IMR-90 (cell line): ENCODE data around the gene FAM89A. TPM values are rescaled to one million over a fixed set of nuclear protein-coding genes. Genes with fewer than 3 reads are reported as not detected.
A peak's percentile ranks its signal among the peaks of the same experiment; 100 is the strongest.

Experiments
- ATAC-seq: fragments of 200-7000 bp; cut with Tn5 transposase; 2 replicates; pipeline ENCODE4 v1.9.1; 2020; ENCODE audit warnings: low read depth, mild to moderate bottlenecking, moderate library complexity
- BruUV-seq: library from RNA; stranded (reverse); fragments of 400-500 nt; replicated peaks from 2 replicates; lab custom pipeline; 2021; lab: Mats Ljungman, UMichigan
- CTCF ChIA-PET: fragments of 300-600 bp; formaldehyde crosslinking; extraction: SDS; loops from one replicate; lab custom pipeline; 2021; ENCODE audit warnings: antibody characterized with exemption; lab: Yijun Ruan, JAX
- POLR2A ChIA-PET: fragments of 300-600 bp; sonication (Branson Sonifier 250); formaldehyde crosslinking; loops from one replicate; lab custom pipeline; 2022; ENCODE audit warnings: antibody characterized with exemption; ENCODE audit not compliant: unreplicated experiment; lab: Charles Lee
- DNase-seq: peaks from one replicate; pipeline ENCODE4 v3.0.0; 2013
- H2AFZ ChIP-seq: replicated peaks from 2 replicates; pipeline ENCODE3; 2013; ENCODE audit warnings: low read length, mild to moderate bottlenecking; ENCODE audit not compliant: poor library complexity
- H2AK5ac ChIP-seq: 2 replicates; pipeline ENCODE4 v1.6.1; 2013; ENCODE audit warnings: low read depth, low read length, inconsistent platforms
- H2AK9ac ChIP-seq: replicated peaks from 2 replicates; pipeline ENCODE3; 2013; ENCODE audit warnings: mild to moderate bottlenecking, low read depth, low read length, moderate library complexity; ENCODE audit not compliant: poor library complexity
- H2BK120ac ChIP-seq: 2 replicates; pipeline ENCODE4 v1.6.1; 2013; ENCODE audit warnings: low read depth, low read length, inconsistent platforms
- H2BK15ac ChIP-seq: 3 replicates; pipeline ENCODE4 v1.6.1; 2013; ENCODE audit warnings: low read depth, low read length, inconsistent platforms
- H2BK20ac ChIP-seq: 2 replicates; pipeline ENCODE4 v1.6.1; 2013; ENCODE audit warnings: low read depth, mild to moderate bottlenecking, inconsistent platforms, low read length, moderate library complexity
- H2BK5ac ChIP-seq: 2 replicates; pipeline ENCODE4 v1.6.1; 2013; ENCODE audit warnings: mild to moderate bottlenecking, low read depth, low read length, inconsistent platforms; ENCODE audit not compliant: poor library complexity, severe bottlenecking
- H3K14ac ChIP-seq: replicated peaks from 2 replicates; pipeline ENCODE4 v1.6.1; 2013; ENCODE audit warnings: low read depth, low read length, inconsistent platforms
- H3K18ac ChIP-seq: 2 replicates; pipeline ENCODE4 v1.6.1; 2013; ENCODE audit warnings: low read depth, low read length, control low read depth
- H3K23ac ChIP-seq: 2 replicates; pipeline ENCODE4 v1.6.1; 2013; ENCODE audit warnings: low read depth, low read length, inconsistent platforms
- H3K27ac ChIP-seq: 2 replicates; pipeline ENCODE4 v1.5.1; 2013; ENCODE audit warnings: mild to moderate bottlenecking, control low read depth, low read length; ENCODE audit not compliant: insufficient read depth
- H3K27me3 ChIP-seq: 2 replicates; pipeline ENCODE4 v1.6.1; 2013; ENCODE audit warnings: low read length; ENCODE audit not compliant: control insufficient read depth, insufficient read depth
- H3K36me3 ChIP-seq: 2 replicates; pipeline ENCODE4 v1.6.1; 2013; ENCODE audit warnings: low read length, mixed read lengths; ENCODE audit not compliant: control insufficient read depth, insufficient read depth
- H3K4ac ChIP-seq: 2 replicates; pipeline ENCODE4 v1.6.1; 2013; ENCODE audit warnings: low read depth, low read length, inconsistent platforms
- H3K4me1 ChIP-seq: 2 replicates; pipeline ENCODE4 v1.6.1; 2013; ENCODE audit warnings: low read length, mixed read lengths; ENCODE audit not compliant: control insufficient read depth, insufficient read depth
- H3K4me2 ChIP-seq: 2 replicates; pipeline ENCODE4 v1.6.1; 2013; ENCODE audit warnings: low read depth, mild to moderate bottlenecking, control low read depth, low read length, moderate library complexity
- H3K4me3 ChIP-seq: 2 replicates; pipeline ENCODE4 v1.5.1; 2013; ENCODE audit warnings: low read depth, mild to moderate bottlenecking, control low read depth, low read length, moderate library complexity; ENCODE audit not compliant: insufficient read depth
- H3K56ac ChIP-seq: 2 replicates; pipeline ENCODE4 v1.6.1; 2013; ENCODE audit warnings: low read length, inconsistent platforms; ENCODE audit not compliant: insufficient read depth; ENCODE audit errors: extremely low read depth
- H3K79me1 ChIP-seq, 2 experiments: 2 replicates each; pipeline ENCODE4 v1.6.1; 2013; ENCODE audit warnings: low read length in 2 of 2, inconsistent platforms in 1 of 2, low read depth in 1 of 2
- H3K9ac ChIP-seq: 2 replicates; pipeline ENCODE4 v1.6.1; 2013; ENCODE audit warnings: low read depth, low read length, control low read depth
- H3K9me1 ChIP-seq: 2 replicates; pipeline ENCODE4 v1.6.1; 2013; ENCODE audit warnings: low read length, inconsistent platforms; ENCODE audit not compliant: insufficient read depth
- H3K9me3 ChIP-seq: 2 replicates; pipeline ENCODE4 v1.6.1; 2013; ENCODE audit warnings: low read length; ENCODE audit not compliant: control insufficient read depth, insufficient read depth
- H4K20me1 ChIP-seq: 2 replicates; pipeline ENCODE4 v1.6.1; 2013; ENCODE audit warnings: low read length, inconsistent platforms; ENCODE audit not compliant: insufficient read depth
- H4K5ac ChIP-seq: 2 replicates; pipeline ENCODE4 v1.6.1; 2013; ENCODE audit warnings: mild to moderate bottlenecking, low read depth, low read length, control low read depth
- H4K8ac ChIP-seq, 2 experiments: 2 replicates each; pipeline ENCODE4 v1.6.1; 2013; ENCODE audit warnings: low read depth in 2 of 2, low read length in 2 of 2, control low read depth in 1 of 2, inconsistent platforms in 1 of 2
- H4K91ac ChIP-seq: 2 replicates; pipeline ENCODE4 v1.6.1; 2013; ENCODE audit warnings: low read depth, low read length, inconsistent platforms; ENCODE audit not compliant: insufficient read depth
- FOS ChIP-seq: fragments of 150-350 bp; IDR thresholded peaks from 2 replicates; pipeline ENCODE4 v1.6.1; 2016; ENCODE audit warnings: low read depth, low read length
- RAD21 ChIP-seq: IDR thresholded peaks from 2 replicates; pipeline ENCODE4 v1.6.1; 2012; ENCODE audit warnings: low read length, improper control_type of control experiment
- WGBS, 2 experiments: methylation state at CpG; one replicate each; pipeline versions ENCODE4 v1.1.5 to v1.1.7; 2013; ENCODE audit warnings: missing lambda C conversion rate in 2 of 2; ENCODE audit not compliant: insufficient read length in 1 of 2; ENCODE audit errors: extremely low coverage in 2 of 2; 5-methylcytosine and 5-hydroxymethylcytosine counted together
- dilution Hi-C: fragments of 300-500 bp; cut with HindIII; formaldehyde crosslinking; loops from one replicate; pipeline ENCODE4 v1.14.3; 2018; ENCODE audit warnings: low sequenced_read_pairs; ENCODE audit not compliant: unreplicated experiment
- in situ Hi-C: fragments of 300-500 bp; cut with MboI; formaldehyde crosslinking; loops from 3 replicates; pipeline ENCODE4 v1.14.3; 2019; ENCODE audit warnings: low sequenced_read_pairs, inconsistent platforms, mixed read lengths
- intact Hi-C: fragments of 100-400 bp; cut with micrococcal nuclease; formaldehyde crosslinking; loops from 2 replicates; pipeline ENCODE4 v1.10.0; 2022
- polyA plus RNA-seq, 3 experiments: library from polyadenylated mRNA; depleted of rRNA; stranded (reverse); fragments of >200 nt; gene quantifications; 2 replicates each; pipeline ENCODE4 v1.2.3, GENCODE V29; 2012; ENCODE audit warnings: low replicate concordance in 1 of 3
- total RNA-seq: library from RNA; depleted of rRNA; stranded (reverse); fragments of >200 nt; gene quantifications from 2 replicates; pipeline ENCODE4 v1.2.3, GENCODE V29; 2012

FAM89A gene
- total and polyA plus RNA-seq, 2 of the 4 experiments (the other 2 are of a cell fraction): 6.8 to 8.1 TPM

DNA sequence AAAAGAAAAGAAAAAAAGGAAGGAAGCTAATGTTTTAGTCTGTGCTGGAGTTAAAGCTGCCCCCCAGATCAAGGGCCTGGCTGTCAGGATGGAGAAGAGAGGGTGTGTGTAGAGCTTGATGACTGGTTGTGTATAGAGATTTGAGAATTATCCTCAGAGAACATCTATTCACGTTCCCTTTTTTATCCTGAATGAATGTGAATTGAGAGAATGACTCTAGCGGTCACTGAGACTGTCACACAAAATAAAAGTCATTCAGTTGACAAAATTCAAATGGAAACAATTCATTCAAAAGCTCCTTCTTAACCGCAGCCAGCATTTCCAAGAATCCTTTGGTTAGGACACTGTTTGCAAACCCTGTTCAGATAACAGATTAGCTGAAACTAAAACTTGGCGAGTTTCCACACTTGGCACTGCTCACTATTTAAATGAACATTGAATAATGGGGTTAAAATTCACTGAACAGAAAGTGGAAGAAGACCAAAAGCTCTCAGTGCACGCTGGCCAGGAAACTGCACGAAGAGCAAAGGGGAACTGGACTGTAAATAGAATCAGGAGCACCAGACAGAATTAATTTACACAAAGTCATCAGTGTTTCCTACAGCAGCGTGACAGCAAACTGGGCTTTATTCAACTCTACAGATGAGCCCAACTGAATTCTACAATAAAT is 13.6 kb upstream of the FAM89A start:
- WGBS, 2 experiments: no CpG with 5 or more reads among the region's 7 CpGs
- in situ Hi-C loops: no loop called here
- H3K27me3 ChIP-seq: peaks cover 11% of the 10 kb centered on the region
- no peak overlapping the region for H3K18ac ChIP-seq
- peak; percentile 77 for DNase-seq
- no TSS peak for BruUV-seq
- ChIA-PET POLR2A (interaction anchor here (0.8 kb wide), 1 partner anchor 12 kb away, joined by 3 read pairs; no protein-coding TSS in a partner anchor), CTCF (interaction anchor here (0.6 kb wide), 1 partner anchor 17 kb away, joined by 5 read pairs; no protein-coding TSS in a partner anchor)
- H3K9me1 ChIP-seq: no peaks in the 10 kb centered on the region
- TF ChIP-seq RAD21 (no peak), FOS (no peak)
- H3K4me1 ChIP-seq: peaks cover 2% of the 10 kb centered on the region; the same call in 1 of the 2 replicates
- H3K9ac ChIP-seq: no peak overlapping the region
- H2BK5ac ChIP-seq: no peak overlapping the region
- H3K27ac ChIP-seq: no peak overlapping the region
- intact Hi-C loops: no loop called here
- H2AFZ ChIP-seq: no peak overlapping the region
- no peak overlapping the region for H4K8ac ChIP-seq
- H3K36me3 ChIP-seq: no peaks in the 10 kb centered on the region
- no peak overlapping the region for H3K23ac ChIP-seq
- H2BK15ac ChIP-seq: no peak overlapping the region
- H3K4me3 ChIP-seq: no peak overlapping the region
- H2BK120ac ChIP-seq: no peak overlapping the region
- peaks cover 5% of the 10 kb centered on the region; the same call in 1 of the 2 replicates for H3K9me3 ChIP-seq
- dilution Hi-C loops: no loop called here
- no peaks in the 10 kb centered on the region for H3K79me1 ChIP-seq
- H4K20me1 ChIP-seq: no peaks in the 10 kb centered on the region
- H3K56ac ChIP-seq: no peak overlapping the region
- H2BK20ac ChIP-seq: no peak overlapping the region
- peak overlapping the region; percentile 25 for H3K4me2 ChIP-seq
- H3K14ac ChIP-seq: no peak overlapping the region
- H2AK9ac ChIP-seq: no peak overlapping the region
- no peak overlapping the region for H2AK5ac ChIP-seq
- H4K91ac ChIP-seq: no peak overlapping the region
- H4K5ac ChIP-seq: no peak overlapping the region
- H3K4ac ChIP-seq: no peak overlapping the region
- ATAC-seq: peak; percentile 81
